HG02943 (cell line): ENCODE measurements around the gene ADAMTS9.

ENCODE experiments used
- ATAC-seq: cut with Tn5 transposase; IDR thresholded peaks from one replicate; pipeline ENCODE4 v1.9.1; 2021; ENCODE audit warnings: mild to moderate bottlenecking, low read depth, moderate library complexity; ENCODE audit not compliant: unreplicated experiment

ADAMTS9 gene

DNA sequence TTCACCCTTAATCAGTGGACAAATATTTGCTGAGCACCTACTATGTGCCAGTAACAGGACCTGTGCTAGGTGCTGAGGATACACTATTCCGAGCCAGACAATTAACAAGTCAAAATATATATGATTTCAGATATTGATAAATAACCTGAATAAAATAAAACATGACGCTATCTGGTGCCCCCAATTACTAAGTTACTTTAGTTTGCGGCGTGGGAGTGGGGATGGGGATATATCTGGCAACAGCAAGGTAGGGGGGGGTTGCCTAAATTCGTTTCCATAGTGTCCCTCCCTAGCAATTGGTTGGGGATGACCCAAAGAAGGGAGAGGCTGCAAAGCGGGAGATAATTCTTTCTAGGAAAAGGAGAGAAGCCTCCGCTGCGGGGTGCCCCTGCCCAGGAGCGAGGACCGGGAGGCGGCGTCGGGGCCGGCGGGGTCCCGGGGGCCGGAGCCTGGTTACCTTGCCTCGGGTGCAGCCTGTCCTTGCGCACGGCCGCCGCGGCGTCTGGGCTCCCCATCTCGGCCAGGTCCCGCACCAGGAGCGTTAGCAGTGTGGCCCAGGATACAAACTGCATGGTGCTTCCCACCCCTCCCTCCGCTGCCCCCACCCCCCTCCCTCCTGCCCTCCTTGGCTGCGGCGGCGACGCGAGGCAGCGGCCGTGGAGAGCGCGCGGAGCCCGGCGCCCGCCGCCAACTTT, 567 bp downstream of the ADAMTS9 start:
- no peak for ATAC-seq

GRCh38 chr3:64686446-64686908, 1.3 kb downstream of the ADAMTS9 start:
- ATAC-seq, result no peak

DNA sequence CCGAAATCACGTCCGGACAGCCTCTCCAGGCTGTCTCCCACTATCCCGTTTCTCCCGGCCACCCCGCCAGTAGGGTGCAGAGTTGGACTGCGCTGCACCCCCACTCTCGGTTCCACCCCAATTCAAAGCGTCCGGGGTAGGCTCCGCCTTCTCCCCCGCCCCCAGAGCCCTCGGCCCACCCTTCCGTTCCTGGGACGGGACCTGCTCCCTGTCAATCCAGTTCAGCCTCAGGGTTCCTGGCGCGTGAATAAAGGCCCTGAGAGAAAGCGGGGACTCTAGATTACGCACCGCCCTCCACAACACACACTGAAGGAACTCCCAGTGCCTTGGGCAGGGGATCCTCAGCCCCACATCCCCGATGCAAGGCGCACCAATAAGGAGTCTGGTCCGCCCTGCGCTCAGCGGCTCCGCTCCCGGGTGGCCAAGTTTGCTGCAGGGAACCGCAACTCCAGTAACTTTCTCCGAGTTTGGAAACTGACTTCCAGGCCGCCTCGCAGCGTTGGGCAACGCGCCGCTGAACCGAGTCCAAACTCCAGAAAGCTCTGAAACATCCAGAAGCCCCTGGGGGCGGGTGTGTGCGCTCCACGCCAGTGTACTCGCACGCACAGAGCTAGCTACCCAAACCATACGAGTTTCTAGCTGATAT, 1.9 kb downstream of the ADAMTS9 start:
- ATAC-seq, result no peak

DNA sequence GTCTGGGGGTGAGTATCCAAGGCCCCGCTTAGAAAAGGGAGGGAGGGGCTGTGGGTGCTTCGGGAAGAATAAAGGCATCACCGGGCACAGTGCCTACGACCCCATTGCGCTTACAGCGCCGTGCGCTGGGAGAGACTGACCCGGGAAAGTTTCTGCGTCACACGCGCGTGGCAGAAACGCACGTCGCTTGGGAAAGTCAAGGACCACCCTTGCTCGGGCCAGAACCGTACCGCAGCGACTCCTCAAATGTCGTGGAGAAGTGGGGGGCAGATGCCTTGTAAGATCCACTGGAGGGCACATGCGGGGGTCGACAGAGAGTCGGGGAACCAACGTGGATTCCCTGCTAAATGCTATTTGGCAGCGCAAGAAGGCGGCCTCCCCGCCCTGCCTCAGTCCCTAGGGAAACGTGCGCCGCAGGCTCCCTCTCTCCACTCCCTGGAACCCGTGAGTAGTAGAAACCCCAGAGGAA, 2.4 kb downstream of the ADAMTS9 start:
- no peak for ATAC-seq

DNA sequence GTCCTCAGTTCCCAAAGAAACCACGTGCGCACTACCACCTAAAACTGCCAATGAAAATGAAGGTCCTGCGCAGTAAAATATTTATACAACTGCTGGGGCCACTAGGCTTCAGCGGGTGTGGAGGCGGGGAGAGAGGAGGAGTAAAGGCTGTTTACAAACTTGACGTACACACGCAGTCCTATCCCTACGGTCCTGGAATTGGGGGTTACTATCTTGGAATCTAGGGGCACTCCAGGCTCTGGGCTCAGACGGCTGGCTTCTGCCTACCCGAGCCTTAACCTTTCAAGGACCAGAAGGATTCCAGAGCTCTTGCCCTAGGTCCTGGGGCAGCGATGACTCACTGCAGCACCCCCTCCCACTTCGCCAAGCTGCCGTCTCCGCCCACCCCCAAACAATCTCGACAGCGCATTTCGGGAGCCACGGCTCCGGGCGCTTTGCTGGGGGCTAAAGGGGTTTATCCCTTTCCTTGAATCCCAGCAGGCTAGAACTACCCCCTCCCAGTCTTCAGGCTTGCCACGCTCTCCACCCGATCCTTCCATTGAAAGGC, 3.0 kb downstream of the ADAMTS9 start:
- ATAC-seq, result no peak

GRCh38 chr3:64681827-64682226, 6.0 kb downstream of the ADAMTS9 start:
- no peak for ATAC-seq

DNA sequence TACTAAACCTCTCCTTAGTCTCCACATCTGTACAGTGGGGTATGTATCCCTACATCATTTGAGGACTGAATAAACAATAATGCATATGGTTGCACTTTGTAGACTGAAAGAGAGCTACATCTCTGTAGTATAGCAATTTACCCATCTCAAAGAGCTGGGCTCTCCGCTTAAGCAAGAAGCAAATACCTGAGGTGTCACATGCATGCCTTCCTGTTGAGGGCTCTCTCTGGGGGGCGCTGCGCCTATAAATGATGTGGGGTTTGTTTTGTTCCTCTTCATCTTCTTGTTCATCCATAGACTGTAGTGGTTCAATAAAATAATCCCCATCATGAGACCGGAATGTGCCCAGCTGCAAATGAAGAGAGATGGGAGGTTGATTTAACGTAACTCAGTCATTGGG, 6.8 kb downstream of the ADAMTS9 start:
- no peak for ATAC-seq

DNA sequence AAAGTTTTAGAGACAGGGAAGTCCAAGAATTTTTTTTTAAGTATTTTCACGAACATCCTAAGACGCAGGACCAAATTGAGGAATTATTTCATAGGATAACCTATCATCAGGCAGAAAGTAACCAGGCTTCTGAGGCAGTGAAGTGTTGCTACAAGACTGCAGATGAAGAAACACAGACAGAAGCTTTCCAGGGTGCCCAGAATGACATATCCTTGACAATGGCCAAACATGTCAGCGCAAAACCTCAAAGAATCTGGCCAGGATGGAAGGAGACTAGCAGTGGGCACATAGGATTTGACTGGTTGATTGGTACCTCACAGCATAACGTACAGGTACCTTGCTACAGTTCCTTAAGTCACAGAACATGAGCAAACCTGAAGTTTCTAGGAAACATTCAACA, 7.5 kb downstream of the ADAMTS9 start:
- no peak for ATAC-seq

- ATAC-seq, result no peak
These were observed 9.7 kb downstream of the ADAMTS9 start for GRCh38 chr3:64677961-64678716.

DNA sequence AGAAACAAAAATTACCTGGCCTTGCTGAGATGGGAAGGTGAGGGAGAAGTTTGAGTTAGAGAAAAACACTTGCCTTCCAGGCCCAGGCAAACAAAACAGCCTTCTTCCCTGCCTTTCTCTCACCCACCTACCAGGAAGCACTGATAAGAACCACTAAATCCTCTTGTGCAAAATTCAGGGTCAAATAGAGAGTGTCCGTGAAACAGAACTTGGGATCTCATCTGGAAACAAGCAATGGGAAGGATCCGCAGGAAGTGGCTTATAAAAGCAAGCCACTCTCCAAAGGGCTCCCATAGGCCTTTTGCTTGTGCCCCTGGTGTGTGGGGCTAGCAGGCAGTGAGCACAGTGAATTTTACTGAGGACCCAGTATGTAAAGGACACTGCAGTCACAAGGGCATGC, 11.0 kb downstream of the ADAMTS9 start:
- ATAC-seq, result no peak

DNA sequence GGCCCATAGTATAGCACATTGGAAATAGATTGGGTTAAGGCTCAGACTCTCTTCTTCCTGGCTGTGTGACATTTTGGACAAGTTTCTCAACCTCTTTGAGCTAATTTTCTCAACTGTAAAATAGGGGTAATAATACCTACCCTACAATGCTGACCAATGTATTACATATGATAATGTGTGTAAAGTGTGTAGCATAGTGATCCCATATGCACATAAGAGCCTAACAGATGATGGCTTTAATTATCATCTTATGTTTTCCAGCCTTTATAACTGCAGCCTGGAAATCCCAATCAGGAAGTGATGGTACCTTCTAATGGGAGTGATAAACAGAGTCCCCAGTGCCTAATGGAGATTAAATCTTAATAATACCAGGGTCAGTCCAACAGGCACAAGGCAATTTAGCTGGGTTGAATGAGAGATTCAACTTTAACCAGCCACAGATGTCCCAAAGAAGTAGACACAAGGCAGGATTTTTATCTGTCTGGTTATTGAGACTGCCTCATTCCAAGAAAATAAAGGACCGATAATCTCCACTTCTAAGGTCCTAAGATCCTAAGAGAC, 12.0 kb downstream of the ADAMTS9 start:
- no peak for ATAC-seq

GRCh38 chr3:64674591-64675076, 13.2 kb downstream of the ADAMTS9 start:
- no peak for ATAC-seq

- ATAC-seq, result no peak
These were observed 14.6 kb downstream of the ADAMTS9 start for GRCh38 chr3:64673159-64673715.

DNA sequence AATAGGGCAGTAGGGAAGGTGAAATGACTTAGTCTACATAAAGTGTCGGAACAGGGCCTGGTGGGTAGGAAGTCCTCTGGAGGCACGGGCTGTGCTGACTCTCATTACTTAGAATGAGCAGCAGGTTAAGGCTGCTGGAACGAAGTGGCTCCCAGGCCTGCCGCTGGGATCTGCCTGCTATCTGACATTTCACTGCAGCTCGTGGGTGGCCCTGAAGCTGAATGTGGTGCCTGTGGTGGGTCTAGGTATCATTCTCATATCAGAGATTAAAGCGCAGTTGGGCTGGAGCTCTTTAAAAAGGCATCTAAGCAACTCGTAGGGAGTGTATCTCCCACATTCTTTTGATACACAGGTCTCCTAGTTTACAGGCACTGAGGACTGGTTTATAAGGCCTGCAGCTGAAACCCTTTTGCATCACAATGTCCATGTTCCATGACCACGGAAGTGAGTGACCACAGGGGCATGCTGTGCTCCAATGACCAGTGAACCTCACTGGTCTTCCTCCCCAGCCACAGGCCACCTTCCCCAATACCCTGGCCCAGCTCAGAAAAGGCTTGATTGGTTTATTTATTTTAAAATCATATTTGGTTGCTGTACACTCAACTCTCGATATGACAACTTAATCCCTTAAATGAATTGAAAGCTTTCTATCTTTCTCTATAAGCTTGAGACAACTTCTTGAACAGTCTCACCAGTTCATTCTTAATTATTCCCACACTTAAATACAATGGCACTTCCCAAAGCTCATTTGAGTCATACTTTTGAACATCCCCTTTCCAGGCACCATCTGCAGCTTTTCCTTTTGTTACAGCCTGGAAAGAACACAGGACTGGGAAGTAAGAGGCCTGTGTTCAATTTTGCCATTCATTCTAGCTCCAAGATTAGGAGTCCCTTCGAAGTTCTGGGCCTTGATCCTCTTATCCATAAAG, 19.0 kb downstream of the ADAMTS9 start:
- ATAC-seq, result no peak

- no peak for ATAC-seq
These were observed 19.8 kb downstream of the ADAMTS9 start for GRCh38 chr3:64667887-64668581.

GRCh38 chr3:64667138-64667537, 20.7 kb downstream of the ADAMTS9 start:
- ATAC-seq, result no peak

DNA sequence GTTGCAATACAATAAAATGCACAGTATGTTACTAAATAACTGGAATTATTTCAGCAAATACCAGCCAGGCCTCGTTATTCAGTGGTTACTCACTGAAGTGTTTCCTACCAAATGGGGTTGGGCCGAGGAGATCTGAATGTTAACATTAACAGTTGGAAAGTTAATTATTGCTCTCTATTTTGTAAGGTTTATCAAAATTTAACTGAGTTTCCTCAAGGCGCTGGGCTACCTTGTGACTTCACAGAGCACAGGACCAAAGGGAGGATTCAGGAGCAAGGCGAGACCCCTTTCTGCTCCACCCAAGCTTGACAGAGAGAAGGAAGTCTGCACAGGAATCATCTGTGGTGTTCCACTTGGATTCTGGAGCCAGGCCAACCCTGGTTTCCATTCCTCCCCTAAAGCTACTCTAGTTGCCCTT, 21.6 kb downstream of the ADAMTS9 start:
- no peak for ATAC-seq

GRCh38 chr3:64664397-64664796, 23.4 kb downstream of the ADAMTS9 start:
- no peak for ATAC-seq

DNA sequence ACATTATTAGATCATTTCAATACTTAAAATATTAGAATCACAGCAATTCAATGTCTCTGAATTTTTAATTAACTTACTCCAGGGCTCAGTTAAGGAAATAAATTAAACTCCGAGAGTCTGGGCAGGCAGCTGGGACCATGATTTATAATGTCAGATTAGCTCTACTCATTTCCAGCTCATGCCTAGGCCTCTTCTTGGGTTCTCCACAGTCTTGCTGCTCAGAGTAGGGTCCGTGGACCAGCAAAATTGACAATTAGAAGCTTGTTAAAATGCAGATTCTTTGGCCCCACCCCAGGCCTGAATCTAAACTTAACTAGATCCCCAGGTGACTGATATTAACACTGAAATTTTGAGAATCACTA, 28.2 kb downstream of the ADAMTS9 start:
- ATAC-seq, result no peak
